Activated effector memory CD4-positive, alpha-beta T cell treated with anti-CD3 and anti-CD28 coated beads, Interleukin-2, amount 50 U/mL, for 16 hours (primary cell): Measurements from ENCODE around the gene NBAS.
A peak's percentile ranks its signal among the peaks of the same experiment; 100 is the strongest.

Experiments used
- DNase-seq: peaks from one replicate; pipeline ENCODE4 v3.0.0-alpha.2; 2020

Gene NBAS

GRCh38 chr2:15588329-15588919, 27.3 kb upstream of the NBAS start:
- DNase-seq = peak; percentile 65

DNA sequence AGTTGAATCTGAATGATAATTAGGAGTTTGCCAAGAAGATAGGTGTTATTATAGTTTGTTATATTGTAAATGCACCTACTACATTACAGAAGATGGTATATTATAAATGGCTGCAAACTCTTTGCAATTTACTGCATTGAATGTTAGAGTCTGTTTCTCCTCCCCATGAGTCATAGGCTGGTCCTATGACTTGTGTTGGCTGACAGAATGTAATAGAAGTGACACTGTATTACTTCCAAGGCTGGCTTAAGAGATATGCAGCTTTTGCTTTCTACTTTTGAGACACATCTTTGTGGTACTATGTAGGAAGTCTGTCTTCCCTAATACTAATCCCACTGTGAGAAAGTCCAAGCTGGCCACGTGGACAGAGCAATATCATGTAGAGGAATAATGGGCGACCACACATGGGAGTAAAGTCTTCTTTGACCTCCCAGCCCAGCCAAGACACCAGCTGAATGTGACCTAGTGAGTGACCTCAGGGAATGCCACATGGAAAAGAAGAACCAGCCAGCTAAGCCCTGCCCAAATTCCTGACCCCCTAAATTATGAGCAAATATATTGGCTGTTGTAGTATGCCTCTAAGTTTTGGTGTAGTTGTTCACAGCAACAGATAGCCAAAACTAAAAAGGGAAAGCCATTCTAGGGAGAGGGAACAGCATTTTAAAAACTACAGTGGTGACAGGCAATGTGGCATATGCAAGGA, 23.8 kb upstream of the NBAS start:
- no peak for DNase-seq

DNA sequence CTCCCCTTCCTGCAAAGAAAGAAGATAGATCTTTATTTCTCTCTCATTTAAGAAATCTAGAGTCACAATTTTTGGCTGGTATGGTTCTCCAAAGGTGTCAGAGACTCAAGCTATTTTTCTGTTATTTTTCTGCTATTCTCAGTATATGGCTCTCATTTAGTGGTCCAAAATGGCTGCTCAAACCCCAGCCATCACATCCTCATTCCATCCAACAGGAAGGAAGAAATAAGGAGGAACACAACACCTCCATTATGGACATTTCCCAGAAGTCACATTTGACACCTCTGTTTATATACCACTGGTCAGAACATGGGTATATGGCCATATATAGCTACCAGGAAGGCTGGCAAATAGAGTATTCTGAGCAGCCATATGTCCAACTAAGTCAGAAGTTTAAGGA, 23.2 kb upstream of the NBAS start:
- no peak for DNase-seq

- no peak for DNase-seq
Observed at GRCh38 chr2:15583826-15584225, 22.7 kb upstream of the NBAS start.

DNA sequence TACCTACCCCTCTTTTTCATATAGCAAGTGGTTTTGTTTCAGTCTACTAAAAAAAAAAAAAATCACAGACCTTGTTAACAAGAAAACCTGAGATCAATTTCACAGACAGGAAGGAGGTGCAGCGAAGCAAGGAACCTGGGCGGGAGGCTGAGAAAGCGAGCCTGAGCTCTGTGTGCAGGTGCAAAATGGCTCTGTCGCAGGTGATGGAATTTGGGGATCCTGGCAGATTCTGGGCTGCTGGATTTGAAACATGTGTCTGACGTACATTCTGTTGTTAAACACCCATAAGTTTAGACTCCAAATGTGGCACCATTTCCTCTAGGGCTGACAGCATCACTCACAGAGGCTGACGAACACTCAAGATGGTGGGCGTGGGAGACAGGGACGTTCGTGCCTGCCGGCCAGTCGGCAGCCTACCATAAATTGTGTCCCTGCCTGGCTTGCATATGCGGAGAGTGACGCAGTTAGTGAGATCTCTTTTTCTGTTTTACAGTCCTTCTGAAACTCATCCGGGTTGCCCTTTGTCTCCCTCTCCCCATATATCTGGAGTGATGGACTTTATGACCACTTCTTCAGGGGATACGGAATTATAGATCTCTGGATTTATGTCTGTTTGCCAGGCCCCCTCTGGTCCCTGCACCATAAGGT, 21.7 kb upstream of the NBAS start:
- DNase-seq = no peak

GRCh38 chr2:15580451-15580850, 19.3 kb upstream of the NBAS start:
- no peak for DNase-seq

DNA sequence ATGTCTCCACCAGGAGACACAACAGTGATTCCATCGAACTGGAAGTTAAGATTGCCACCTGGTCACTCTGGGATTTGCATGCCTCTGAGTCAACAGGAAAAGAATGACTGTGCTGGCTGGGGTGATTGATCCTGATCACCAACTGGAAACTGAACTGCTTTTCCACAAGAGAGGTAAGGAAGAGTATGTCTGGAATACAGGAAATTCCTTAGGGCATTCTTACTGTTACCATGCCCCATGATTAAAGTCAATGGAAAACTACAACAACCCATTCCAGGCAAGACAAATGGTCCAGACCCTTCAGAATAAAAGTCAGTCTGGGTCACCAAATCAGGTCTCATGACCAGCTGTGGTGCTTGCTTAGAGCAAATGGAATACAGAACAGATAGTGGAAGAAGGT, 18.5 kb upstream of the NBAS start:
- DNase-seq = no peak

- peak; percentile 93 for DNase-seq
Observed at GRCh38 chr2:15577071-15577735, 16.1 kb upstream of the NBAS start.

DNA sequence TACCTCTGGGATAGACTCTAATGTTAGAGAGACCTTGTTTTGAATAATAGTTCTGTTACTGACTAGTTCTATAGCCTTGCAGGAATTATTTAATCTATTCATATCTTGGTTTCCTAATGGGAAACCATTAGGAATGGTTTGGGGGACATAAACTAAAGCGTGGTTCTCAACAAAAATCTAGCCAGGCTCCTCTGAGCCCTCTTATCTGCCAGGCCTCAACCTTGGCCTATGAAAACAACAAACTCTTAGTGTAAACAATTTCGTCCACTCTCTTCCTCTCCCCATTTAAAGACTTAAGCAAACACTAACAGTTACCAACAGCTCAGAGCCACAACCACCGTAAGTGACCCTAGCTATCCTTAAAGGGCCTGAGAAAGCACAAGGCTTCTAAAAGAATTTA, 10.6 kb upstream of the NBAS start:
- DNase-seq = no peak

DNA sequence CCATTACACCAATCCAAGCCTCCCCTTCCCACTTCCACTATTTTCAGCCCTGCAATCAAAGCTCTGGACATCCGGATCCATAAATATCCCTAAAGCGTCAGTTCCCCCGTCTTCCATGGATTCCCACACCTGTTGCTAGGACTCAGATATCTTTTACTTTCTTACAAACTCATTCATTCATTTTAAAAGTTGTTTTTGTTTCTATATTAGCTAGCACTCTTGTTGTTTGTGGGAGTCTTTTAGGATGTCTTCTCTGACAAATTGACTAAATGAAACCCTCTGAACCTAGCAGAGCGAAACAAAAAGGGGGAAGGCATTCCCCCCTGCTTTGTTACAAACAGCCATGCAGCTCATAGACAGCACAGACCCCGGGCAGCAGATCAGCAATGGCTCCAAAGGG, 9.0 kb upstream of the NBAS start:
- no peak for DNase-seq

- DNase-seq = no peak
Observed at GRCh38 chr2:15568874-15569273, 7.7 kb upstream of the NBAS start.

- no peak for DNase-seq
Observed at GRCh38 chr2:15566912-15567311, 5.8 kb upstream of the NBAS start.

- DNase-seq = no peak
Observed at GRCh38 chr2:15565994-15566671, 5.0 kb upstream of the NBAS start.

- DNase-seq = no peak
Observed at GRCh38 chr2:15565392-15565791, 4.3 kb upstream of the NBAS start.

DNA sequence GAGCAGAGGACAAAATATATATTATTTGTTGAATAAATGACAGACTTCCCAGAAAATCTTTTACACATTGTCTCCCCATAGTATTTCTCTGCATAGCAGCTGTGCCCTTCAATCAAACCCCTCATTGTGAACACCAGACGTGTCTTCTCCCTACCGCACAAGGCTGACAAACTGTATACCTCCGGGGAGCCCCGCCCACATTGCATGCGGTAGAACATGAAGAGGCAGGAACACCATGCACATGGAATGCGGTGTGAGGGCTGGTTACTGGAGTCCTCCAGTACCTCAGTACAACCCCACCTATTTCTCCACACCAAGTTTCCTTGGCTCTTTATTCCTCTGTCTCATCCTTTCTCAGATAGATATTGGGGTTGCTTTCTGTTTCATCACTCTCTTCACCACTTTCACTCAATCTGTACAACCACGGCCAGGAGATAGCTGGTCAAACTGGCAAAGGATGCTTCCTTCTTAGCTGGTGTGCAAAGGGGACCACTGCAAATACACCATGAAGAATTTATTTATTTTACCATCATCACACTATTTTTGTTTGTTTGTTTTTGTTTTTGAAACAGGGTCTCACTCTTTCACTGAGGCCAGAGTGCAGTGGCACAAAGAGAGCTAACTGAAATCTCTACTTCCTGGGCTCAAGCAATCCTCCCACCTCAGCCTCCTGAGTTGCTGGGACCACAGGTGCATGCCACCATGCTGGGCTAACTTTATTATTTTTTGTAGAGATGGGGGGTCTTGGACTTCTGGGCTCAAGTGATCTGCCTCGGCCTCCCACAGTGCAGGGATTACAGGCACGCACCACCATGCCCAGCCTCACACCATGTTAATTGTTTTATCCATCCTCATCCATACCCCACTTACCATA, 2.3 kb upstream of the NBAS start:
- no peak for DNase-seq

DNA sequence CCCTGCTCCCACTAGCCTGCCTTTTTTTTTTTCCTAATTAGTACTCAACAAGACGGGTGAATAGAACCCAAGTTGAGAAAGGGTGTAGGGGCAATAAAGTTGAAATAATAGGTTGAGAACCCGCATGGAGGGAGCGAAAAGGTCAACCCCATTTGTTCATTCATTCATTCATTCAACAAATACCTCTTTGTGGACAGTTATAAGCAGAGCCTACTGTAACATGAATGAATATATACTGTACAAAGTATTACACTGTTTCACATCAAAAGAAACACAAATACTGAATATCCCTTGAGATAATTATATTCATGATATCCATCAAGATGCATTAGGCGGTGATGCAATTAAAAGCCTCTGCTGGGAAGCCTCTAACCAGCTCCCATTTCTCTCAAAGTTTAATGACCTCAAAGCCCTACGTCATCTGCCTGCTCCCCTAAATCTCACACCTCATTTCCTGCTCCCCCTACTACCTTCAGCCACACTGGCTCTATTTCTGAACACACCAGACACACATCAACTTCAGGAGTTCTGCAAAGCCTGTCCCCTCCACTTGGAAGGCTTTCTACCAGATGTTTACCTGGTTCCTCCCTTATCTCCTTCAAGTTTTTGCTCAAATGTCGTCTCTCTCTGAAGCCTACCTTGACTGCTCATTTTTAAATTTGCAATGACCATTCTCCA, 1.4 kb upstream of the NBAS start:
- no peak for DNase-seq

DNA sequence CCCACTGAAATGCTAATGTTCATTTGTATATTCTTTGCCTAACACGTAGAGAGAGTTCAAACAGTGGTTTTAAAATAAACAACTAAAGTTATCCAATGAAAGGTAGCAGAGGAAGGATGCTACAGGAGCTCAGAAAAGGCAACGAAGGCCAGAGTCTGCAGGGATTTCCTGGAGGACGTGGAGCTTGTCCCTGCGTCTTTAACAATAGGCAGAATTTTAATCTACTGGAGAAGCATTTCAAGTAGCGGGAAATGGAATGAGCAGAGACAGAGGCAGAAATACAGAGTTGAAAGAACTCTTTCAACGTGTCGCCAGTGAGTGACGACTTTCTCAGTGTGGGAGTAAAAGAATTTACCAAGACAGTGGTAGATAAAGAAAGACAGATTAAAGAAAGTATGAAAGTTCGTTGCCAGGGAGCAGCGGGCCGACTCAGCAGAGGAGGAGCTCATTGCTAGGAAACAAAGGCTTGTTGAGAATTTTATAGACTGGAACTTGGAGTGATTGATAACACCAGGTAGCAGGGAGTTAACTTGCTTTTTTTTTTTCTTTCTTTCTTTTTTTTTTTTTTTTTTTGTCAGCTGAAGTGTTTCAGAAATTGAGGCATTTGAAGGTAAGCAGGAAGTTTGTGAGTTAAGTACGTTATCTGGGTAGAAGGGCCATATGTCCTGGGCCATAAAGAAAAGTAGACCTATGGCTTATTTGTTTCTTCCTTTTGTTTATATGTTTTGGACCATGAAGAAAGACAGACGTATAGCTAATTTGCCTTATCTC, 625 bp upstream of the NBAS start:
- peak; percentile 73 for DNase-seq

GRCh38 chr2:15560140-15560987, 770 bp downstream of the NBAS start:
- DNase-seq = peak; percentile 63

DNA sequence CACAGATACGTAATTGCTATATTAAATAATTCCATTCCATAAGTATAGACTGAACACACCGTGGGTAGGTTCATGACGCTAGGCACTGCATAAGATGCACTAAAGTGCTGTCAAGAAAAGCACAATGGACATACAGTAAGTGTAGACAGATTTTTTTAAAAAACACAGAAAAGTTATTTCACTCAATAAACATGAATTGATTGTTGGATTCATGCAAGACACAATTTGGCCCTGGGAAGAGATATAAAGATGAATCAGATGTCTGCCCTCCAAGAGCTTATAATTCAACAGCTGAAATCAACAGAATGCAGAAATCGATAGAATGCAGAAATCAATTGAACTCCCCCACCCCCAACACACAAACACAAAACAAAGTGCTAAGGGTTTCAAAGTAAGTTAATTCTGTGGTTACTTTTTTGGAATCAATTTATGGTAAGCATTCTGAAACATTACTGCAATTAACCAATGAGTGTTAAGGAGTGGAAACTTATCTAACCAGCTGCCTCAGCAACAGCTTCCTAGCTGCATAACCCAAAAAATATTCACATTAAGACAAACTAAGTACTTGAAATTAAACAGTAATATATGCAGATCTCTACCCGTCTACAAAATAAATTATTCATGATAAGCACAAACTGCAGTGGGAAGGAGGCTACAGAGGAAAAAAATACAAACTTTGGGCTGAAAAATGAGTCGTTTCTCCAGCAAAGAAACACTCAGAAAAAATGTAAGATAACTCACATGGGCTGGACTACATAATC, 1.6 kb downstream of the NBAS start:
- no peak for DNase-seq
